ENCODE data around the gene PLPP3.

- TF ChIP-seq CTCF (IDR thresholded peaks at IDR 0.05) = no peak
- TF ChIP-seq POLR2A (IDR thresholded peaks at IDR 0.05) = no peak
Observed at GRCh38 chr1:56505792-56506743, 73.3 kb downstream of the PLPP3 start.

Data from testis (tissue), 2 donors.